PC-9 (cell line): ENCODE measurements around the gene IMMT.

Experiments
- CTCF ChIP-seq: fragments of 200-600 bp; sonication (generic); conservative IDR thresholded peaks from 2 replicates; pipeline ENCODE4 v1.6.1; 2017; ENCODE audit warnings: mixed run types, antibody characterized with exemption, mild to moderate bottlenecking, moderate library complexity
- EZH2 ChIP-seq: fragments of 200-600 bp; sonication (generic); IDR thresholded peaks from 2 replicates; pipeline ENCODE4 v1.8.0; 2017; ENCODE audit warnings: antibody characterized with exemption, low read depth

- no peak for TF ChIP-seq CTCF
- no peak for TF ChIP-seq EZH2
Observed at GRCh38 chr2:86105252-86105968, 89.9 kb downstream of the IMMT start, which contains the start of gene POLR1A.
